HG03460 (cell line): Measurements from ENCODE around the gene FXYD5.

Experiments
- ATAC-seq: cut with Tn5 transposase; IDR thresholded peaks from one replicate; pipeline ENCODE4 v1.9.1; 2021; ENCODE audit not compliant: unreplicated experiment

The FXYD5 gene

GRCh38 chr19:35155981-35156672 lies 1.6 kb downstream of the FXYD5 start:
- ATAC-seq, result no peak

- ATAC-seq, result no peak
Measured at GRCh38 chr19:35156673-35157014, 2.1 kb downstream of the FXYD5 start.

GRCh38 chr19:35157431-35157830 lies 2.9 kb downstream of the FXYD5 start:
- no peak for ATAC-seq

GRCh38 chr19:35159606-35160005 lies 5.1 kb downstream of the FXYD5 start:
- ATAC-seq, result no peak

GRCh38 chr19:35160629-35161433 lies 6.3 kb downstream of the FXYD5 start:
- no peak for ATAC-seq

GRCh38 chr19:35161434-35161743 lies 6.9 kb downstream of the FXYD5 start:
- ATAC-seq, result no peak

- no peak for ATAC-seq
Measured at GRCh38 chr19:35162471-35163326, 8.2 kb downstream of the FXYD5 start.

GRCh38 chr19:35164418-35164817 lies 9.9 kb downstream of the FXYD5 start:
- ATAC-seq, result no peak

GRCh38 chr19:35165200-35166058 lies 10.9 kb downstream of the FXYD5 start:
- no peak for ATAC-seq

GRCh38 chr19:35166100-35167063 lies 11.8 kb downstream of the FXYD5 start:
- ATAC-seq, result no peak

- ATAC-seq, result no peak
Measured at GRCh38 chr19:35167251-35168119, 12.9 kb downstream of the FXYD5 start.

GRCh38 chr19:35168196-35168595 lies 13.7 kb downstream of the FXYD5 start:
- no peak for ATAC-seq

GRCh38 chr19:35169221-35169995 lies 14.9 kb downstream of the FXYD5 start:
- ATAC-seq, result no peak

- ATAC-seq, result no peak
Measured at GRCh38 chr19:35170359-35171061, 16.0 kb downstream of the FXYD5 start.

GRCh38 chr19:35171730-35172129 lies 17.2 kb downstream of the FXYD5 start:
- no peak for ATAC-seq

- no peak for ATAC-seq
Measured at GRCh38 chr19:35174226-35174625, 19.7 kb downstream of the FXYD5 start.

GRCh38 chr19:35176181-35176570 lies 21.6 kb downstream of the FXYD5 start:
- ATAC-seq, result no peak
